NCI-H2196 treated with DMSO at 0.1 percent for 48 hours (cell line): Measurements from ENCODE around the gene DSTN.
A peak's percentile ranks its signal among the peaks of the same experiment; 100 is the strongest.

Experiments
- DNase-seq: peaks from one replicate; lab custom pipeline; 2025; ENCODE audit not compliant: unreplicated experiment; lab: John Stamatoyannopoulos, UW

DSTN gene

DNA sequence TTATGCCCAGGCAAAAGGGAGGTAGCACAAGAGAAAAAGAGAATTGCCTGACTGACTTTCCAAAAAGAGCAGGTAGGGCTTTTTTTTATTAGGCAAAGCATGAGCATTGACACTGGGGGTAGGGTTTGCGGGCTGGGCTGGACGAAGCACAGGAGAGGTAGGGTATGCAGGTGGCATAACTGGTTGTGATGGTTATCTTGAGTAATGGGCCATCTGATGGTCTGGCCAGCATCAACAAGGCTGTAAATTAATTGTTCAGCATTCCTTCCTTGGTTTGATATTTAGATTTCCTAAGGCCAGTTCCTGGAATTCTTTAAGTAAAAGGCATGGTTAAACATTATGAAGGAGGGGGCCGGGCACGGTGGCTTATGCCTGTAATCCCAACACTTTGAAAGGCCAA lies 24.7 kb upstream of the DSTN start:
- no peak for DNase-seq

DNA sequence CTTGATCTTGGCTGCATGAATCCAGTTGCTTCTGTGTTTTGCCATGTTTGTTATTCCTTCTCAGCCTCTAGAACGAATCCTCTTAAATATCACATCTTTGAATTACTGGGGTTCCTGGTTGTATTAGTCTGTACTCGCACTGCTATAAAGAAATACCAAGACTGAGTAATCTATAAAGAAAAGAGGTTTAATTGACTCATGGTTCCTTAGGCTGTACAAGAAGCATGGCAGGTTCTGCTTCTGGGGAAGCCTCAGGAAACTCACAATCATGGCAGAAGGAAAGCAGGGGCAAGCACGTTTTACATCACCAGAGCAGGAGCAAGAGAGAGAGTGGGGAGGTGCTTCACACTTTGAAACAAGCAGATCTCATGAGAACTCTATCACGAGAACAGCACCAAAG lies 20.7 kb upstream of the DSTN start:
- DNase-seq: no peak

DNA sequence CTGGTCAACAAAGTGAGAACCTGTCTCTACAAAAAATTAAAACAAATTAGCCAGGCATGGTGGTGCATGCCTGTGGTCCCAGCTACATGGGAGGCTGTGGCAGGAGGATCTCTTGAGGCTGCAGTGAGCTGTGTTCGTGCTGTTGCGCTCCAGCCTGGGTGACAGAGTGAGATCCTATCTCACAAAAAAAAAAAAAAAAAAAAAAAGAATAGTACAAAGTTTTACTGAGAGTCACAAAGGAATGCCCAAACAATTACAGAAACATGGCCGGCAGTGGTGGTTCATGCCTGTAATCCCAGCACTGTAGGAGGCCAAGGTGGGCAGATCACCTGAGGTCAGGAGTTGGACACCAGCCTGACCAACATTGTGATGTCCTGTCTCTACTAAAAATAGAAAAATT lies 14.8 kb upstream of the DSTN start:
- no peak for DNase-seq

DNA sequence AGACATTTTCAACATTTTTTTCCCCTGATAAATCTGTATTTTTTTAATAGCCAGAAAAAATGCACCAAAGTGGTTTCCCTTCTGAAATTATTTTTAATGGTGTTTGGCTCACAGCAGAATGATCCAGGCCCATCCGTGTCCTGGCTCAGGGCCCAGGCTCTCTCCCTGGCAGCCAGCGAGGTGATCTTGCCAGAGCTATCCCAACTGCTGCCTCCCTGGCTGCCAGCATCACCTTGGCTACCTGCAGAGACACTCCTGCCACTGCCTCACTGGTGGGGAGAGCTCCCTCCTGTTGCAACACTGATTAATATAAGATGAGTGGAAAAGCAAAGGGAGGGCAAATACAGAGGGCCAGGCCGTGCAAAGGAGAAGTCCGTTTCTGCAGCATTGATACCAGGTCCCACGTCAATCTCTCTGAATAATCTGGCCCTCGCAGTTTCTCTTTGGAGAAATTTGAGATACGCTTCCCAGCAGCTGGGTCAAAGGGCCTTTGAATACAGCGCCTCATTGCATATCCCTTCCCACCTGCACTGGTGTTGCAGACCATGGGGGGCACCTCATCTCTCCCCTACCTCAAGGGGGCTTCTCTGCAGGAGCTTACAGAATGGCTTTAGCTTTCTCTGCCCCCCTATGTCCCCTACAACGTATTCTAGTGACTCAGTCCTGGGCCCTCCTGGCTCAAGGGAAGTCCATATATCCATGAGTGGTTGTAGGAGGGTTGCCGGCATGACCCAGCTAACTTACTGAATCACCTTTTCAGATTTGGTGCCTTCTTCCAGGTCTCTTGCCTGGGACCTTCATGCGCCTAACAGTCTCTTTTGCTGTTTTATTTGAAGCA lies 12.8 kb upstream of the DSTN start:
- peak; percentile 84 for DNase-seq

DNA sequence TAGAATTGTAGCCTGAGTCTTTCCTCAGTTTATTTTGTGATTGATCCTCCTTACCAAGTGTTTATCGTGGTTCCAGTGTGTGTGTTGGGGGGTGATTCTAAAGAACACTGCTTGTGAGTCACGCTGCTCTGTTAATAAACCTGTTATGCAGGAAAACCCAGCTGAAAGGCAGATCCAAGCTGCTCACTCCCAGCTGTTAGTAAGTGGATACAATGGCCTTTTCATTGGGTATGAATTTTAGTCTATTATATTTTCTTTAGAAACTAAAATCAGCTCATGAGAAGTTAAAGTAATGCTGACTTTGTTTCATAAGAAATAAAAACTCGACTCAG lies 12.2 kb upstream of the DSTN start:
- DNase-seq: peak; percentile 33

DNA sequence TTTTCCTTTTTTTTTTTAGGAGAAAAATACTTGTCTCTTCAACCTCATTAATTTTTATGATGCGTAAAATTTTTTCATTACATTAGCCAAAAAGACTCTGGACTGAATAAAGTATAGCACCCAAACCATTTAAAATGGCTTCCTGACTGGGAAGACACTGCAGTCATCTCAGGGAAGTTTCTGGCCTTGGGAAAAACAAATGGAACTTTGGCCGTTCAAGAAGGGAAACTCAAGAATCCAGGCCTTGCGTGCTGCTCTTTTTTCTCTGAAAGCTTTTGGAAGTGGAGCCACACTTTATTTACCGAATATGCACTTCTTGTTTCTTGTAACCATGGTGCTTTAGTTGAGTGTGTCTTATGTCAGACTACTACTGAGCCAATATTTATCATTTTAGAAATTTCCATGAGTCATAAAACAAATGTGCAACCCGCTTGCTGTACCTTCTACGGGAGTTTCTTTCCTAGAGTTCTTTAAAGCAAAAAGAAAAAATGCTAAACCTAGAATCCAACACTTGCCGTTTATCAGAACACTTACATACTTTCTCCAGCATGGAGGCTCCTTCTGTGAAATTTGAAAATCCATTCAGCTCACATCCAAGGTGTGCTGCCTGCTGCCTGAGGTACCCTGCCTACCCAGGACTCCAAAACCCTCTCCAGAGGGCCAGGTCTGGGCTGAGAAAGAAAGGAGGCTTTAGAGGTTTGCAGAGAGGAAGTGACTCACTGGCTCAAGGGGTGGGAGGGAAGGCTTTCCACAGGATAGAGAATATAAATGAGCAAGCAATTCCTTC lies 11.5 kb upstream of the DSTN start:
- peak; percentile 23 for DNase-seq

DNA sequence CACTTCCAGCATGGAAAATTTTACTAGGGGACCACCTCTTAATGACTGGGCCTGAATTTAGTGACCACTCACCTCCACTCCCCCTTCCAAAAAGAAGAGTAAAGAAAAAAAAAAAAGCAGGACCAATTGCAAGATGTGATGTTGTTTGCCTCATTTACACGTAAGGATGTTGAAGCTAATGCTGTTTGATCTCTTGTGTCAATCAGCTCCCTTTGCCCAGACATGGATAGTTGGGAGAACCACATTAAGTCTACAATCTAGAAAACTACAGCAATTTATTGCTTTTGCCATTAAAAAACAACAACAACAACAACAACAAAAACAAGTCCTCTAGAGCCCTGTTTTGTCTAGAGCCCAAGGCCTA lies 11.0 kb upstream of the DSTN start:
- DNase-seq: no peak

DNA sequence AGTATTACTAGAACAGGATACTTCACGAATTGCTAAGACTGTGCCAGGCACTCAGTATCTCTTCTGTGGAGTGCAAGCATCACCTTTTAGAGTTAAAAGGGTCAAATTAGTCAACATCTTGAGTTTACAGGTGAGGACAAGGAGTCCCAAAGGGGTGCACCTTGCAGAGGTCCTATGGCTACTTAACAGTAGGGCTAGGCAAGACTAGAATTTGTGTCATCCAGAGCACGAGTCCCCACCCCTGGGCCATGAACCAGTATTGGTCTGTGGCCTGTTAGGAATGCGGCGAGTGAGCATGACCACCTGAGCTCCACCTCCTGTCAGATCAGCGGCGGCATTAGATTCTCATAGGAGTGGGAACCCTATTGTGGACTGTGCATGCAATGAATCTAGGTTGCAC lies 10.5 kb upstream of the DSTN start:
- DNase-seq: no peak

DNA sequence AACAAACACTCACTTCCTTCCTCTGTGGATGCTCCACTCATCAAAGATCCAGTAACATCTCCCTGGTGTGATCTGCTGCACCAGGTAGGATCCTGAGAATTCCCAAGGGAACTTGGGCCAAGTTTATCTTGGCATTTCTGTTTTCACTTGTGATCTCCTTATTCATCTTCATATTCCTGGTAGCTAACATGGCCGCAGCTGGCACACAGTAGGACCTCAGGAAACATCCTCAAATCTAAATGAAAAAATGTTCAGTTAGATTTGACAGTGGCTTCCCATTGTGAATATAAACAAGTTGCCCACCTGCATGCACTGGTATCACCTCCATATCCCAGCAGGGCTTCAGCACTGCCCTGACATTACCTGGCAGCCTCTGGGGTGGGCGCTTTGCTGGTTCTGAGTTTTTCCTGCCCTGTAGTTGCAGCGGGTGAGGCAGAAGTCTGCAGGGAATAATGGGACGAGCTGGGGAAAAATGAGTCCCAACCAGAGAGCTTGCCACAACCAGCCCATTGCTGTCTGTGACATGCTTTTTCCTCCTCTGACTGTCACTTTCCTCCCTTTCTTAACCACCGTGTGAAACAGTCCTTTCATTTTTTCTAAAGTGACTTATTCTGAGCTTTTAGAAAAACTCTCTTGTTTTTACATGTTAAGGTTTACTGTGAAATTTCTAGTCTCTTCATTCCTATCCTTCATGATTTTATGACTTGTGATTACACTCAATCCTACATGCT lies 9.4 kb upstream of the DSTN start:
- no peak for DNase-seq

DNA sequence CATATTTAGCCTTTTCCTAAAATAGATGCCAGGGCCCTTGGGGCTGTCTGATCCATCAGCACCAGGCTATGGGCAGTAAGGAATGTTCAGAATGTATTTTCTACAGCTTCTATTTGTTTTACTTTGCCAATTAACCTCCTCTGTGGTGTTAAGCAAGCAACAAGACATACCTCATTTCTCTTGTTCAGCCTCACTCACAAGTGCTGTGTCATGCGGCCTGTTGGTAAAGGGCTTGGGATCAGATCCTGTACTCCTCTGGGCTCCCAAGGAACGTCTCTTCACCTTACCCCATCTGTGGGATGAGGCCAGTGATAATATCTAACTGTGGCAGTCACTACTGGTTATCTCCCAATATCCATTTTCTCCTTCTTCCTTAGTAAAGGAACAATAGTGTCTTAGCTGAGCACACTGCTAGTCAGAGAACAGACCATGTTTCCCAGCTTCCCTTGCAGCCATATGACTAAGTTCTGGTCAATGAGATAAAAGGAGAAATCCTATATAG lies 7.0 kb upstream of the DSTN start:
- no peak for DNase-seq

DNA sequence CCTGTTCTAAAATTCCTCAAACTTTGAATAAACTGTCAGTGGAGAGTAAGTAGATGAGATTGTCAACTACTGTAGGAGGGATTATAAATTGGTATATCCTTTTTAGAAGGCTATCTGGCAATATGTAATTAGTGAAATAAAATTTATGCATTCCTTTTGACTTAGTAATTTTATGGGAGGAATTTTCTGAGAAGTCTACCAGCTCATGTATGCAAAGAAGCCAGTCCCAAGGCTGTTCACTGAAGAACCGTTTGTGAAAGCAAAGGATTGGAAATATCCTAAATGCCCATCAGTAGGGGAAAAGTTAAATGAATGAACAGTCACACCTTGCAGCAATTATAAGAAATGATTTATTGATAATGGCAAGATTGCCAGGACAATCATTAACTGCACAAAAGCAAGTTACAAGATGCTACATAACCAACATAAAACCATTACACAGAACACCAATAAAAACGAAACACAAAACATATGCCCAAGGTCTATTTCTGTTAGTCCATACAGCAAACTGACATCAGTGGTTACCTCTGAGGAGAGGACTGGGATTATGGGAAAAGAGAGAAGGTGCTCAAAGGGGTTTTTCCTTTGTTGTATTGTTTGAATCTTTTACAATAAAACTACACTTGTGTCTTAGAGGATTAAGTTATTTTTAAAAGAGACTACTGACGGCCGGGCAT lies 4.6 kb upstream of the DSTN start:
- no peak for DNase-seq

DNA sequence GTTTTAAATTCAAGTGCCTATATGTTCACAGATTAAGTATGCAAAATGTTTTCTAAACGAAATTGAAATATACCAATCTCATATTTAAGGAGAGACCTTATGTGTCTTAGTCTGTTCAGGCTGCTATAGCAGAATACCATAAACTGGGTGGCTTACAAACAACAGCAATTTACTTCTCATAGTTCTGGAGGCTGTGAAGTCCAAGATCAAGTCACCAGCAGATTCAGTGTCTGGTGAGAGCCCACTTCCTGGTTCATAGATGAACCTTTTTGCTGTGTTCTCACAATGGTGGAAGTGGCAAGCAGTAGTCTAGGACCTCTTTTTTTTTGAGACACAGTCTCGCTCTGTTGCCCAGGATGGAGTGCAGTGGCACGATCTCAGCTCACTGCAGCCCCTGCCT lies 3.5 kb upstream of the DSTN start:
- DNase-seq: no peak

DNA sequence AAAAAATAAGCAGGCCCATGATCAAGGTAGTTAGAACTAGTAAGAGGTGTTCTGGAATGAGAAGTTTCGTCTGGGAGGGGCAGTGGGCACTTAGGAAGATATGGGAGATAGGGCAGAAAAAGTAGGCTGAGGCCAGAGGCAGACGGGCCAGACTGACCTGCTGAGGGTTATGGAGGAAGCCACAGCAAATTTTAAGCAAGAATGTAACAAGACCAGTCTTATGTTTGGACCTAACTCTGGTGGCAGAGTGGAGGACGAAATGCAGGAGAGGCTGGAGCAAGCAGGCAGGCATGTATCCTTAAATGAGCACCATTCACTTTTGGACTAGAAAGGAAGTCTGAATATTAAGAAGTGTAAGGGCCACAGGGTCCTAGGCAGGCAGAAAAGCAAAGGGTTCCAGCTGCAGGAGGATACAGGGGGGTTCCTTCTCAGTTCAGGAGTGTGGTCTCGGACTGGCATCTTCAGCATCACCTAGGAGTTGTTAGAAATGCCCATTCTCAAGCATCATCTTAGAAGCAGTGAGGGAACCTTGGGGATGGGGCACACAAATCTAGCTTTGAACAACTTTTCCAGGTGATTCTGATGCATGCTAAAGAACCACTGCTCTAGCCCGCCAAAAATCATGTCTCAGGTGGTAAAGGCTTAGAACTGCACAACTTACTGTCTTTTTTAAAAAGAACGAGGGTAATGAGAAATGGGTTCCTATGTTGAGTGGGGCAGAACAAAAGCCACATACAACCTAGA lies 1.7 kb upstream of the DSTN start:
- no peak for DNase-seq

DNA sequence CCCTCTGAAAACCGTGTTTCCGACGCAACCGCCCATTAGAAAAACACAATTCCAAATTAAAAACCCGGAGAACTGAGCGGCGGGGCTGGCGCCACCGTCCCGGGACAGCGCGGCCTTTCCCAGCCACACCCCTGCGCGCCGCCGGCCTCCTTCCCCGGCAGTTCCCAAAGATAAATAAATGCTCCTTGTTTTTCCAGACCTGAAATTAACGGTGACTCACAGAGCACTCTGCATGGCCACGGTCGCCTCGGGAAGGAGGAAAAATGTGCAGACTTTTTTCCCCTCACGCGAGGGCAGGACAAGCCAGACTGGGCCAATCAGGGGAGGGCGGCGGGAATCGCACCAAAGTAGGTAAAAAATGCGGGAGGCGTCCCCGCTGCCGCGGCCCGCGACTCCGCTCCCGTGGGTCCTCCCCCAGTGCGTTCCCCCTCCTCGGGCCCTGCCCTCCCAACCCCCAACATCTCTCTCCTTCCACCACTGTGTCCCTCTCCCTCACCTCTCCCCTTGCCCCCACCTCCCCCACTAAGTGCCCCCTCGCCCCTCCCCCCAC lies 828 bp upstream of the DSTN start:
- DNase-seq: peak; percentile 18

DNA sequence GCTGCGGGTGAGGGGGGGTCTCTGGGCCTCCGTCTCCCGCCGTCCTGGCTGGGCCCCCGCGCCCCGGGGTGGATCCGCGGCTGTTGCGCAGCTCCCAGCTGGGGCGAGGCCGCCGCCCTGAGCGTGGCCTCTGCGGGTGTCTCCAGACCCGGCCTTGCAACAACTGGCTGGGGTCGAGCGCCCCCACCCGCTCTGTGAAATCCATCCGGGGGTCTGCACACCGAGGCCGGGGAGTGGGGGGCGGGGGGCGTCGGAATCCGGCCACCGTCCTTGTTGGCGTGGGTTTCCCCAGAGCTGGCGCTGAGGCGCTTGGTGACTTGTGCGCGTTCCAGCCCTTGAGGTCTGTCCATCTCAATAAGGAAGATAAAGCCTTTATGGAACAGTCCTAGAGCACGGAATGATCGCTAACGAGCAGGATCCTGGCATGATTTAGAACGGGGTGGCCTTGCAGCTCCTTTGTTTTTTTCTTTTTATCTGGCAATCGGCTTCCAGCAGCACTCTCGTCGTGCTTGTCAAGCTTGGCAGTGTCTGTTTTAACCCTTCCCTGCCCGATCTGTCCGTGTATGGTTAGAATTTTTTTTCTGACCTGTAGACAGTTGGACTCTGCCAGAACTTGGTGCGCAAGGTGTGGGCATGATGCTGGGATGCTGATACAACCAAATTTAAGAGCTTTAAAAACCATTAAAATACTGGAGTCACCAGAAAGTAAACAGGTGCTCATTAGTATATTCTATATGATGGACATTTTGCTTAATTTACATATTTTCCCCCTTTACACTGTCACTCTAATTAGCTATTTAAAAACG lies 675 bp downstream of the DSTN start:
- DNase-seq: peak; percentile 13

DNA sequence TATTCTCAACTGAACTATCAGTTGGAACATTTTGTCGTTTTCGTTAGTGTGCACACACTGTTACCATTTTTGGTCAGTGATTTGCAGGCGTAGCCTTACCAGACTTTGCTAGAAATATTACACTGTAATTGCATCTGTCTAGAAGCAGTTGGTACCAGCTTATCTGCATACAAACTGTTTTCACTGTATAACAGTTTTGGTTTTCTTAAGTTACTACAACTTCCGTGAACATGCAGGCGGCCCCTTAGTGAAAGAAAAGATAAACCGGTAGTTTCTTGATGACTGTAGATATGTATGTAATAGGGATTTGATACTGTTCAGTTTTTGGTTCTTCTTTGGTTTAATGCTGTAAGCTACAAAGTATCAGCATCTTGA lies 1.3 kb downstream of the DSTN start:
- DNase-seq: no peak

DNA sequence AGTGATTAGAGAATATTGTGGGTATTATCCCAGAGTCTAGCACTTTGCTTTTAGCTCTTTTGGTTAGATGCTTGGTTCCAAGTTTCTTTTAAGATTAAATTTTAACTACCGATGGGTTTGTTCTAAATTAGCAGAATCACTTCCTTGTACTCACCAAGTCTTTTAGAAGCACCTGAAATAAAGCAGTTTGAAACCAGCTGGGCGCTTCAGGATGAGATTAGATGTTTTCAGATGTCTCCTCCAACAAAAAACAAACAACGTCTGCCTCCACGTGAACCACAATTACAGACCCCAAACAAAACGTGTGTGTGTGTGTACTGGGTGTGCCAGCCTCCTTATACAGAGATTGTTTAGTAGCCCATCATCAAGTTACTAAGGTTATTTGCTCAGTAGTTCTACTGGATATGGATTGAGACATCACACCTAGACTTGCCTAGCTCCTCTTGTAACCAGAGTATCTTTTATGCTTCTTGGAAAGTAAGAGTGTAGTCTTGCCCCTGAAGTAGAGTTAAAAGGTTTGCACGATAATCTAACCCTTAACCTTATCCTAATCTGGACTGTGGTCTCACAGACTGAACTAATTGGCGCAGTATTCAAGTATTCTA lies 2.3 kb downstream of the DSTN start:
- DNase-seq: no peak

DNA sequence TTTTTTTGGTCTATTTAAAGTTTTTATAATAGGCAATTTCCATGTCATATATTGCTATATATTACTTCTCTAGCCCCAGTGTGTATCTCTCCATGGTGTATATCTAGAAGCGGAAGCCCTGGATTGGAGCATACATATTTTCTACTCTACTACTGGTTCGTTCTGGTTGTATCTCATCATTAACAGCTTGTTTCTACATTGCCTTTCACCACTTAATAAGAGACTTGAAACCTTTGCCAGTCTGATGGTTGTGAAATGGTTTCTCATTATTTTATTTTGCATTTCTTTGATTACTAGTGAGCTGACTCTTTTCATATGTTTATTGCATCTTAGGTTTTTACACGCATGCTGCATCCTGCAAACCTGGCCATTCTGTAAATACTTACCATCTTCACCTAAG lies 3.6 kb downstream of the DSTN start:
- DNase-seq: no peak

DNA sequence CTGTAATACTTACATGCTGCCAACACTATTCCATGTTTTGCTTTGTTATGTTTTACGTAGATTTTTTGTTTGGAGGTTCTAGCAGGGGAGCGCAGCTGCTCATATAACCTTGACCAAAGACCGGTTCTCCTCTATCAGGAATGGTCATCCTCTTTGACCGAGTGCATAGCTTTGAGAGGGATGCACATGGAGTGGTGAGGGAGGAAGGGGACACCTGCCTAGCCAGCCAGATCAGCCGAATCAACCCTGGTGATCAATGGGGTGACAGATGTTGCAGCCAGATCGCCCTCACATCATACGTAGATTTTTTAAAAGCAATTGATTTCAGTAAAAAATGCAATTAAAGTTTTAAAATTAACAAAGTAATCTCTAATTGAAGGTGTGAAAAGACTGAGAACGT lies 6.3 kb downstream of the DSTN start:
- DNase-seq: no peak
